NCI-H345 (cell line): ENCODE results near the gene BMAL2.

Experiments used
- DNase-seq: peaks from one replicate; lab custom pipeline; 2025; lab: John Stamatoyannopoulos, UW

Gene BMAL2

GRCh38 chr12:27359578-27360340 lies 27.1 kb downstream of the BMAL2 start:
- DNase-seq = peak; percentile 10

- no peak for DNase-seq
These were observed 28.7 kb downstream of the BMAL2 start for GRCh38 chr12:27361372-27361771.

- DNase-seq = no peak
These were observed 34.0 kb downstream of the BMAL2 start for GRCh38 chr12:27366621-27367020.

- no peak for DNase-seq
These were observed 34.4 kb downstream of the BMAL2 start for GRCh38 chr12:27367078-27367477.

- DNase-seq = no peak
These were observed 49.6 kb downstream of the BMAL2 start for GRCh38 chr12:27382171-27382795.
